Gastrocnemius medialis (tissue), 4 donors: ENCODE results near the gene CRLF2. TPM values are rescaled to one million over a fixed set of nuclear protein-coding genes. Genes with fewer than 3 reads are reported as not detected.

Experiments
- ATAC-seq, 2 donors: fragments of 150-250 bp; one replicate each; pipeline ENCODE4 v1.9.1; 2016
- DNase-seq, 2 donors: peaks; one replicate each; pipeline ENCODE4 v3.0.0-alpha.2; 2019
- H3K27ac ChIP-seq, 4 donors: fragments of 200-600 bp; sonication (generic); 1 replicate in 1 of 4; 2 replicates in 3 of 4; pipeline ENCODE4 v1.5.1; 2016 to 2018; ENCODE audit warnings: mild to moderate bottlenecking in 2 of 4, moderate library complexity in 1 of 4
- H3K27me3 ChIP-seq, 3 donors: fragments of 200-600 bp; sonication (generic) in 2 of 3; 1 replicate in 1 of 3; 2 replicates in 2 of 3; pipeline versions ENCODE4 v1.5.1 to v1.6.0; 2016 to 2019; ENCODE audit warnings: mild to moderate bottlenecking in 1 of 3, moderate library complexity in 1 of 3
- H3K36me3 ChIP-seq, 2 donors: fragments of 200-600 bp; sonication (generic) in 1 of 2; one replicate each; pipeline ENCODE4 v1.5.1; 2017 to 2018
- H3K4me1 ChIP-seq, 2 donors: fragments of 200-600 bp; sonication (generic) in 1 of 2; one replicate each; pipeline ENCODE4 v1.5.1; 2016 to 2017; ENCODE audit warnings: mild to moderate bottlenecking in 2 of 2
- H3K4me3 ChIP-seq, 4 donors: fragments of 200-600 bp; sonication (generic) in 3 of 4; 1 replicate in 1 of 4; 2 replicates in 3 of 4; pipeline ENCODE4 v1.5.1; 2016 to 2019; ENCODE audit warnings: mild to moderate bottlenecking in 2 of 4
- H3K9me3 ChIP-seq, 3 donors: fragments of 200-600 bp; sonication (generic) in 2 of 3; 1 replicate in 1 of 3; 2 replicates in 2 of 3; pipeline ENCODE4 v1.5.1; 2016 to 2019
- POLR2A ChIP-seq, 2 donors: fragments of 450-650 bp; IDR thresholded peaks; one replicate each; pipeline ENCODE4 v1.6.1; 2017; ENCODE audit warnings: antibody characterized with exemption in 2 of 2, mild to moderate bottlenecking in 2 of 2, moderate library complexity in 2 of 2
- in situ Hi-C, 4 donors: fragments of 200-750 bp; cut with MboI; loops; one replicate each; pipeline versions ENCODE4 v1.15.0 to v1.8.0; 2017; ENCODE audit warnings: low sequenced_read_pairs in 4 of 4
- intact Hi-C: fragments of 100-400 bp; cut with DNase I; formaldehyde crosslinking; loops from one replicate; pipeline ENCODE4 v1.15.1; 2023; ENCODE audit warnings: low total_unique reads
- total RNA-seq, 4 donors: library from RNA; depleted of rRNA; stranded (reverse); fragments of >200 nt; gene quantifications; one replicate each; pipeline versions ENCODE4 v1.1.0 to v1.2.3, GENCODE V29; 2016
- TF ChIP-seq, protein P1 (sequence below), 5 experiments: fragments of 450-650 bp in 3 of 5; fragments of 200-600 bp in 2 of 5; sonication (generic) in 2 of 5; IDR thresholded peaks in 4 of 5; conservative IDR thresholded peaks in 1 of 5; 1 replicate in 4 of 5; 2 replicates in 1 of 5; pipeline ENCODE4 v1.5.1; 2016 to 2019; ENCODE audit warnings: antibody characterized with exemption in 5 of 5, mild to moderate bottlenecking in 3 of 5, moderate library complexity in 3 of 5

CRLF2 gene
- total RNA-seq, 4 donors from 2014 or later: not detected

DNA sequence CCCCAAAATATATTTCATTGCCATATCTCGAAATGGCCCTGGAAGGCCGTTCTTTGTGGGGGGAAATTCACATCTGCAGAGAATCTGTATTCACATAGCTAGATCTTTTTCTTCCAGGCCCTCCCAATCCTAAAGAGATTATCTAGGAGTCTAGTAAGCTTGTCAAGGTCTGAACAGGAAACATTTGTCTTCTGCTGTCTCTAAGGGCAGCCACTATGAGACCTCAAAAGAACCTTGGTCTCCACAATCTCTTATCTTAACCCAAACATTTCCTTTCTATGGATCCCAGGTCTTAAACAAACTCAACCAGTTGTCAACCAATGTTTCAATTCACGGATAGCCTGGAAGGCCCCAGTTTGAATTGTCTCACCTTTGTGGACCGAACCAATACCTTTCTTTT, 45.0 kb downstream of the CRLF2 start:
- H3K4me3 ChIP-seq: no peak overlapping the region
- H3K27ac ChIP-seq: no peak overlapping the region
- no peak for TF ChIP-seq POLR2A (IDR thresholded peaks at IDR 0.05)
- TF ChIP-seq, protein P1, sequence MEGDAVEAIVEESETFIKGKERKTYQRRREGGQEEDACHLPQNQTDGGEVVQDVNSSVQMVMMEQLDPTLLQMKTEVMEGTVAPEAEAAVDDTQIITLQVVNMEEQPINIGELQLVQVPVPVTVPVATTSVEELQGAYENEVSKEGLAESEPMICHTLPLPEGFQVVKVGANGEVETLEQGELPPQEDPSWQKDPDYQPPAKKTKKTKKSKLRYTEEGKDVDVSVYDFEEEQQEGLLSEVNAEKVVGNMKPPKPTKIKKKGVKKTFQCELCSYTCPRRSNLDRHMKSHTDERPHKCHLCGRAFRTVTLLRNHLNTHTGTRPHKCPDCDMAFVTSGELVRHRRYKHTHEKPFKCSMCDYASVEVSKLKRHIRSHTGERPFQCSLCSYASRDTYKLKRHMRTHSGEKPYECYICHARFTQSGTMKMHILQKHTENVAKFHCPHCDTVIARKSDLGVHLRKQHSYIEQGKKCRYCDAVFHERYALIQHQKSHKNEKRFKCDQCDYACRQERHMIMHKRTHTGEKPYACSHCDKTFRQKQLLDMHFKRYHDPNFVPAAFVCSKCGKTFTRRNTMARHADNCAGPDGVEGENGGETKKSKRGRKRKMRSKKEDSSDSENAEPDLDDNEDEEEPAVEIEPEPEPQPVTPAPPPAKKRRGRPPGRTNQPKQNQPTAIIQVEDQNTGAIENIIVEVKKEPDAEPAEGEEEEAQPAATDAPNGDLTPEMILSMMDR (IDR thresholded peaks at IDR 0.05 in 4 of 5, conservative IDR thresholded peaks at IDR 0.05 in 1 of 5): no peak
- peaks cover 0 to 3% (median 0%) of the 10 kb centered on the region in 3 donors for H3K27me3 ChIP-seq
- H3K36me3 ChIP-seq: no peaks in the 10 kb centered on the region
- no peaks in the 10 kb centered on the region for H3K4me1 ChIP-seq
- ATAC-seq (no peak), DNase-seq (no peak)
- in situ Hi-C loops (no loop called here), intact Hi-C loops (no loop called here)
- no peaks in the 10 kb centered on the region for H3K9me3 ChIP-seq

DNA sequence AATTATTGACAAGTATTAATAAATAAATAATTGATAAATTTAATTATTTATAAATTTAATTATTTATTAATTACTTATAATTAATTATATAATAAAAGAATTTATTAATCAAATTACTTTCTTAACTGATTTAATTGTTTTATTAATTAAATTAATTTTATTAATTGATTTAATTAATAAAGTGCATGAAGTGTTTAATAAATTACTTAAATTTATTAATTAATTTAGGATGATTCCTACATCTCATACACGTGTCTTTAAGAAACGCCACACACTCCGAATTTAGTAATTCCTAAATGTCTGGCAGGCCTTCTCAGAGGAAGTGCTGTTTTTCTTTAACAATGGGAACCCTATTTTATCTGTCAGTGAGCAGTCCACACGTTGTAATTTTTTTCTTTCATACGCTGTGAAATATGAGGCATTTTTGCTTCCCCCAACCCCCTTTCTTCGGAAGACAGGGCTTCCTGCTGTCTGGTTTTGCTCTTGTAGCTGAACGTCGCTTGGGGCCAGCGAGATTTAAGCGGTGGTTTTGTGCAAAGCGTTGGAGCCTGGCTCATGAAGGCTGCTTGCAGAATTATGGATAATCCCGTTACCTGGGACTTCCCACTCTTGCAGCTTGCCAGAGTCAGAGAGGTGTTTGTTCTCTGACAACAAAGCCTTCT, 46.8 kb downstream of the CRLF2 start:
- ATAC-seq (peak in 1 of 2 donors; percentile 14), DNase-seq (no peak)
- no peak for TF ChIP-seq POLR2A (IDR thresholded peaks at IDR 0.05)
- TF ChIP-seq, protein P1 (IDR thresholded peaks at IDR 0.05 in 4 of 5, conservative IDR thresholded peaks at IDR 0.05 in 1 of 5): no peak
- Histone ChIP-seq H3K27me3 (peaks cover 0 to 7% (median 0%) of the 10 kb centered on the region in 3 donors), H3K4me3 (no peak overlapping the region), H3K9me3 (no peaks in the 10 kb centered on the region), H3K27ac (no peak overlapping the region), H3K36me3 (no peaks in the 10 kb centered on the region), H3K4me1 (no peaks in the 10 kb centered on the region)
- intact Hi-C loops: no loop called here
- in situ Hi-C loops: no loop called here

DNA sequence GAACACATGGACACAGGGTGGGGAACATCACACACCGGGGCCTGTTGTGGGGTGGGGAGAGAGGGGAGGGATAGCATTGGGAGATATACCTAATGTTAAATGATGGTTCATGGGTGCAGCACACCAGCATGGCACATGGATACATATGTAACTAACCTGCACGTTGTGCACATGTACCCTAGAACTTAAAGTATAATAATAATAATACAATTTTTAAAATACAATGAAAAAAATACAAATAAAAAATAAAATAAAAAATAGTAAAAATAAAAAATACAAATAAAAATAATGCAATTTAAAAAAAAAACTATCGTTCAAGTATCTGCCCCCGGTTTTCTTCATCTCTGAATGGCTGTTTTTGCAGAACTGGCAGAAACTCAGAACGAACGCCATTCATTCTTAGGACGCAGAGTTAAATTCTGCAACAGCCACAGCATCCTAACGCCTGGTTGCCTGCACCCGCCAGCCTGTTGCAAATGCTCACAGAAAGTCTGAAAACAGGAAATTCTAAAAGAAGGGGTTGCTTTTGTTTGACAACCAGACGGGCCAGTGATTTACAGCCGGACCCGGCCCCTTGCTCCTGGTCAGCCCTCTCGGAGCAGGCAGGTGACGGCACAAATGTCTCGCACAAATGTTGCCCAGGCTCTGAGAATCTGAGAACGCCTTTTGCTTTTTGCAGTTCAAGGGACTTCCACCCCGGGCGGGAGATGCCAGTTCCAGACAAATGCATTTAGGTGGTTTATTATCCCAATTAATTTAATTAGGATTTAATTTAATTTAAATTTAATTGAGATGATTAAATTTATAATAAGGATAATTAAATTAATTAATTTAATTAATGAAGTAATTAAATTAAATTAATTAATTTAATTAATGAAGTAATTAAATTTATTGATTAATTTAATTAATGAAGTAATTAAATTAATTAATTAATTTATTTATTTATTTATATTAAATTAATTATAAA, 47.8 kb downstream of the CRLF2 start:
- no peak overlapping the region for H3K27ac ChIP-seq
- H3K4me1 ChIP-seq: no peaks in the 10 kb centered on the region
- in situ Hi-C loops: no loop called here
- no peaks in the 10 kb centered on the region for H3K9me3 ChIP-seq
- H3K36me3 ChIP-seq: no peaks in the 10 kb centered on the region
- no peak overlapping the region for H3K4me3 ChIP-seq
- no peak for ATAC-seq
- intact Hi-C loops: no loop called here
- DNase-seq: no peak
- H3K27me3 ChIP-seq: peaks cover 0 to 7% (median 0%) of the 10 kb centered on the region in 3 donors
- TF ChIP-seq, protein P1 (IDR thresholded peaks at IDR 0.05 in 4 of 5, conservative IDR thresholded peaks at IDR 0.05 in 1 of 5): no peak
- no peak for TF ChIP-seq POLR2A (IDR thresholded peaks at IDR 0.05)

DNA sequence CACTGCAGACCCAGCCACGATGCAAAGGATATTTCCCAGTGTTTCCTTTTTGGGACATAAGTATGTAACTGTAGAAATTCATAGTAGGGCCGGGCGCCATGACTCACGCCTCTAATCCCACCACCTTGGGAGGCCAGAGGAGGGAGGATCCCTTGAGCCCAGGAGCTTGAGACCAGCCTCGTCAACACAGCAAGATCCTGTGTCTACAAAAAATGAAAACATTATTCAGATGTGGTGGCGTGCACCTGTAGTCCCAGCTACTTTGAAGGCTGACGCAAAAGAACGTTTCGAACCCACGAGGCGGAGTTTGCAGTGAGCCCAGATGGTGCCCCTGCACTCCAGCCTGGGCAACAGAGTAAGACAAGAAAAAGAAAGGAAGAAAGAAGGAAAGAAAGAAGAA, 49.2 kb downstream of the CRLF2 start:
- DNase-seq (no peak), ATAC-seq (no peak)
- no peaks in the 10 kb centered on the region for H3K36me3 ChIP-seq
- H3K4me1 ChIP-seq: no peaks in the 10 kb centered on the region
- in situ Hi-C loops: no loop called here
- TF ChIP-seq POLR2A (IDR thresholded peaks at IDR 0.05): no peak
- TF ChIP-seq, protein P1 (IDR thresholded peaks at IDR 0.05 in 4 of 5, conservative IDR thresholded peaks at IDR 0.05 in 1 of 5): no peak
- peaks cover 0 to 7% (median 0%) of the 10 kb centered on the region in 3 donors for H3K27me3 ChIP-seq
- intact Hi-C loops: no loop called here
- H3K27ac ChIP-seq: no peak overlapping the region
- no peak overlapping the region for H3K4me3 ChIP-seq
- H3K9me3 ChIP-seq: no peaks in the 10 kb centered on the region
